ENCODE data around the gene TNS2. TPM values are rescaled to one million over a fixed set of nuclear protein-coding genes. Genes with fewer than 3 reads are reported as not detected.
"Not testable (repeated sequence)": the region's sequence is repeated elsewhere in the genome, so short reads cannot be mapped to it uniquely, and the experiment has no call there.

Gene TNS2
- total RNA-seq, 2 donors from 2014 or later = 2.4 to 2.8 TPM

DNA sequence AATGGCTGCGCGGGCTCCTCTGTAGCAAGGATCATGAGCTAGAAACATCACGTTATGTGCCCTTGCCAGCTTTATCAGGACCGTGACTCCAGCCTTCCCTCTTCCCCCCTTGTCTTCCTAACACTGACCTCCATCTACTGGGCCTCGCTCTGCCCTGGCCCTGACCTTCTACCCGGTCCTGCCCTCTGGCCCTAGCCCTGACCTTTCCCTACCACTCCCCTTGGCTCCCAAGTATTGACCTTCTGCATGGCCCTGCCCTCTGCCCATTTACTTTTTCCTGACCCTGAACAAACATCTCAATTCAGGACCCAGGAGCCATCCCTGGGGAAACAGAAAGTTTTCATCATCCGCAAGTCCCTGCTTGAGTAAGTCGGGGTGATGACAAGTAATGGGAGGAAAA lies 55.4 kb downstream of the TNS2 start:
- Mint-ChIP-seq H3K27ac (no peak overlapping the region), H3K4me1 (ENCODE audit: low read depth in 2 of 2) (peaks cover 12 to 13% of the 10 kb centered on the region in 2 donors), H3K27me3 (no peaks in the 10 kb centered on the region), H3K4me3 (no peak overlapping the region), H3K36me3 (no peaks in the 10 kb centered on the region), H3K9me3 (no peaks in the 10 kb centered on the region)
- DNase-seq (ENCODE audit: low spot score) (no peak), ATAC-seq (peak in 1 of 2 donors; percentile 11)

GRCh38 chr12:53105712-53106439 lies 56.0 kb downstream of the TNS2 start:
- H3K4me3 Mint-ChIP-seq = no peak overlapping the region
- DNase-seq (ENCODE audit: low spot score) (no peak), ATAC-seq (no peak)
- no peaks in the 10 kb centered on the region for H3K36me3 Mint-ChIP-seq
- no peaks in the 10 kb centered on the region for H3K9me3 Mint-ChIP-seq
- H3K4me1 Mint-ChIP-seq (ENCODE audit: low read depth in 2 of 2) = peaks cover 12 to 13% of the 10 kb centered on the region in 2 donors
- H3K27ac Mint-ChIP-seq = no peak overlapping the region
- H3K27me3 Mint-ChIP-seq = no peaks in the 10 kb centered on the region

DNA sequence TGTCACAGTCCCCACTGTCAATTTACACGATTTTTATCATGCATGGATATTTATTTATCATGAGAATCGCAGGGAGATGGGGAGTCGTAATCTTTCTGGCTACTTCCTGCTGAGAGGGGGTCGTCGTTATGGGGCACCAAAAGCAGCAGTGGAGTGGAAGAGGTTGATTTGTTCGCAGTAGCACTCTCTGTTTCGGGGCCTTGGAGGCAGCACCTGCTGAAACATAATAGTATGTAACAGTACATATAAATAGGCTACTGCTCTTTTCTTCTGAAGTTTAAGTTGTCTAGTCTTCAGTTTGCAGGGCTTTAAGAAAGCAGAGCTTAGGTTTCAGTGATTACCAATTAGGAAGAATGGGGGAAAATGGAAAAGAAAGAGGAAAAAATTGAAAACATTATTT lies 57.3 kb downstream of the TNS2 start:
- no peak for ATAC-seq
- Mint-ChIP-seq H3K27me3 (peaks cover 3 to 6% of the 10 kb centered on the region in 2 donors), H3K36me3 (no peaks in the 10 kb centered on the region), H3K4me1 (ENCODE audit: low read depth in 2 of 2) (peaks cover 12 to 13% of the 10 kb centered on the region in 2 donors), H3K9me3 (no peaks in the 10 kb centered on the region), H3K27ac (no peak overlapping the region), H3K4me3 (no peak overlapping the region)
- DNase-seq (ENCODE audit: low spot score) = no peak

- not testable (repeated sequence) for H3K27me3 Mint-ChIP-seq; ATAC-seq; H3K9me3 Mint-ChIP-seq; H3K4me3 Mint-ChIP-seq; DNase-seq (ENCODE audit: low spot score); H3K4me1 Mint-ChIP-seq (ENCODE audit: low read depth in 2 of 2); H3K36me3 Mint-ChIP-seq; H3K27ac Mint-ChIP-seq
Measured at GRCh38 chr12:53112431-53112830, 62.6 kb downstream of the TNS2 start.

DNA sequence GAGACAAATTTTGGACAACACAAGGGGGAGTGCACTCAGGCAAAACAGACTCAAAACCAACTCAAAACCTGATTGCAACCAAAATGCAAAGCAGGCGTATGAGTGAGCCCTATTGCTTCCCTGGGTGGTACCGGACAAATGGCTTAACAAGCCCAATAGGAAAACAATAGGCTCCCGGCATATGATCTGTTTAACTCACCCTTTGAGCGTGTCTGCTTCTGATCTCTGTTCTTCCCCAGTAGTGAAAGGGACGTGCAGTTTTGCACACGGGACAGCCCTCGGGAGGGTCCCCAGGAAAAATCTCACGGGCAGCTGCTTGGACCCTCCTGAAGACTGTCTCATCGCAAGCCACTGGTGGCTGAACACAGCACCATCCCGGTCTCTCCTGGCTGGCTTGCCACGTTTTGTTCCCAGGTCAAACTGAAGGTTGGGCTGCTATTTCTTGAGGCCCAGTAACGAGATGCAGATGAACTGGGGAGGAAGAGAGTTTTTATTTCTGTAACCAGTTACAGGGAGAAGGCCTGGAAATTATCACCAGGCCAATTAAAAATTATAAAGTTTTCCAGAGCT lies 63.4 kb downstream of the TNS2 start:
- no peaks in the 10 kb centered on the region for H3K36me3 Mint-ChIP-seq
- DNase-seq (ENCODE audit: low spot score) (no peak), ATAC-seq (no peak)
- no peaks in the 10 kb centered on the region for H3K4me1 Mint-ChIP-seq (ENCODE audit: low read depth in 2 of 2)
- no peak overlapping the region for H3K27ac Mint-ChIP-seq
- H3K4me3 Mint-ChIP-seq = no peak overlapping the region
- H3K27me3 Mint-ChIP-seq = peaks cover 3 to 6% of the 10 kb centered on the region in 2 donors
- no peaks in the 10 kb centered on the region for H3K9me3 Mint-ChIP-seq

DNA sequence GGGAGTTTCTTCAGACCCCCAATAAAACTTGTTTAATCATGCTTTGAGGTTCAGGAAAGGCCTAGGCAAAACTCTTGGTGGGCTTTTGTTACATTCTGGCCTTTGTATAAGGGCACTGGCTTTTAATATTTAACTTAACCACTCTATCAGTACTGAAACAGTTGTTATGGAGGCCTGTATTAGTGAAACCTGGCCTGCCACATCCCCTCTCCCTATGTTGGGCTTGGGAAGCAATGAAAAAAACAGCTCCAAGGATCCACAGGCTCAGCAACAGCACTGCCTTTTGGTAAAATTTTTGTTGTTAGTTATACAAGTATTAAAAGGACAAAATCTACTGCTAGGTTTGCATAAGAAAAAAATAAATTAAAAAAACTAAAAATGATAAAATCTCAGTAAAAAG lies 64.1 kb downstream of the TNS2 start:
- ATAC-seq (no peak), DNase-seq (ENCODE audit: low spot score) (no peak)
- H3K27me3 Mint-ChIP-seq = peaks cover 3 to 6% of the 10 kb centered on the region in 2 donors
- H3K4me1 Mint-ChIP-seq (ENCODE audit: low read depth in 2 of 2) = no peaks in the 10 kb centered on the region
- no peak overlapping the region for H3K27ac Mint-ChIP-seq
- no peaks in the 10 kb centered on the region for H3K36me3 Mint-ChIP-seq
- H3K4me3 Mint-ChIP-seq = no peak overlapping the region
- no peaks in the 10 kb centered on the region for H3K9me3 Mint-ChIP-seq

Other genes with a start within 250 kb of the TNS2 start
- not detected for gene KRT4, start 235.9 kb upstream of the TNS2 start, total RNA-seq
- gene KRT79, start 215.8 kb upstream of the TNS2 start, total RNA-seq = not detected
- gene KRT78, start 201.1 kb upstream of the TNS2 start, total RNA-seq = not detected
- under 1 TPM in 1 of 2 donors, not detected in 1; 0.33 TPM for gene KRT8, start 145.0 kb upstream of the TNS2 start, total RNA-seq
- gene KRT18, start 100.9 kb upstream of the TNS2 start, total RNA-seq = under 1 TPM; 0.67 to 0.74 TPM
- 100 to 1,000 TPM; 340 to 372 TPM for gene EIF4B, start 43.6 kb upstream of the TNS2 start, total RNA-seq
- 10 to 100 TPM; 56.5 to 60.3 TPM for gene SPRYD3, start 29.3 kb downstream of the TNS2 start, total RNA-seq
- not detected for gene IGFBP6, start 47.6 kb downstream of the TNS2 start, total RNA-seq
- under 1 TPM in 1 of 2 donors, not detected in 1; 0.26 TPM for gene SOAT2, start 53.4 kb downstream of the TNS2 start, total RNA-seq
- gene ZNF740, start 130.7 kb downstream of the TNS2 start, total RNA-seq = 10 to 100 TPM; 34.6 to 53.1 TPM
- 10 to 100 TPM; 26.0 to 43.2 TPM for gene CSAD, start 130.9 kb downstream of the TNS2 start, total RNA-seq
- gene ITGB7, start 157.2 kb downstream of the TNS2 start, total RNA-seq = 10 to 100 TPM; 53.0 to 81.0 TPM
- 10 to 100 TPM in 1 of 2 donors, 1 to 10 TPM in 1; 5.8 to 13.3 TPM for gene RARG, start 182.1 kb downstream of the TNS2 start, total RNA-seq
- 100 to 1,000 TPM in 1 of 2 donors, 10 to 100 TPM in 1; 35.2 to 127 TPM for gene ESPL1, start 218.2 kb downstream of the TNS2 start, total RNA-seq
- 100 to 1,000 TPM; 199 to 233 TPM for gene PFDN5, start 245.5 kb downstream of the TNS2 start, total RNA-seq
- 10 to 100 TPM; 55.8 to 72.9 TPM for gene MYG1, start 249.6 kb downstream of the TNS2 start, total RNA-seq